Muscle layer of colon (tissue), 2 donors: ENCODE measurements around the gene C1orf74.
A peak's percentile ranks its signal among the peaks of the same experiment; 100 is the strongest.
"Not testable (repeated sequence)": the region's sequence is repeated elsewhere in the genome, so short reads cannot be mapped to it uniquely, and the experiment has no call there.

Experiments used
- H3K27ac ChIP-seq: one replicate; pipeline ENCODE4 v1.7.0; 2013; ENCODE audit warnings: low read depth, mild to moderate bottlenecking, low read length, moderate library complexity
- H3K27me3 ChIP-seq, 2 donors: one replicate each; pipeline ENCODE4 v1.7.0; 2013; ENCODE audit warnings: low read length in 2 of 2, mild to moderate bottlenecking in 2 of 2; ENCODE audit not compliant: insufficient read depth in 2 of 2, control insufficient read depth in 1 of 2
- H3K36me3 ChIP-seq: one replicate; pipeline ENCODE4 v1.7.0; 2013; ENCODE audit warnings: mild to moderate bottlenecking, low read length; ENCODE audit not compliant: insufficient read depth
- H3K4me1 ChIP-seq: one replicate; pipeline ENCODE4 v1.7.0; 2013; ENCODE audit warnings: mild to moderate bottlenecking, low read length; ENCODE audit not compliant: insufficient read depth
- H3K4me3 ChIP-seq, 2 donors: one replicate each; pipeline ENCODE4 v1.7.0; 2013; ENCODE audit warnings: low read length in 2 of 2, low read depth in 1 of 2, mild to moderate bottlenecking in 1 of 2, moderate library complexity in 1 of 2
- H3K9ac ChIP-seq: one replicate; pipeline ENCODE4 v1.7.0; 2013; ENCODE audit warnings: low read length
- H3K9me3 ChIP-seq: one replicate; pipeline ENCODE4 v1.7.0; 2013; ENCODE audit warnings: mild to moderate bottlenecking, low read length
- donor health status: abdominal sarcoma.
- donor health status: Adenocarcinoma of cecum.

Gene C1orf74

DNA sequence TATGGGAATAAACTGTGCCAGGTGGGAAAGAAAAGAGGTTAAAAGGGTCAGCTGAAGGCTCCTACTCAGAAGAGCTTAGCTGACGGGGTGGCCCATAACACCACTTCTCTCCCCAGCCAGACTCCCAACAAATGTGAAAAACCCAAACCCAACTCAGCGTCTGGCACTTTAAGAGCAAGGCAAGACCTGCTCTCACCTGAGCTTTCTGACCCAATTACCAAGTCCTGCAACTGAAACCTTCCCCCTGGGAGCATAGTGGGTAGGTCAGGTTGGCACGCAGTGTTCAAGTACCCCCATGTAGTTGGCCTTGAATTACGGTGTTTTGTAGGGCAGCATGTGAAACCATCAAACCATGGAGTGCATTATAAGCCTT lies 18.4 kb upstream of the C1orf74 start:
- Histone ChIP-seq H3K36me3 (no peaks in the 10 kb centered on the region), H3K27me3 (no peaks in the 10 kb centered on the region), H3K9me3 (no peaks in the 10 kb centered on the region), H3K4me1 (peaks cover 7% of the 10 kb centered on the region), H3K9ac (no peak overlapping the region), H3K27ac (no peak overlapping the region), H3K4me3 (no peak overlapping the region)

DNA sequence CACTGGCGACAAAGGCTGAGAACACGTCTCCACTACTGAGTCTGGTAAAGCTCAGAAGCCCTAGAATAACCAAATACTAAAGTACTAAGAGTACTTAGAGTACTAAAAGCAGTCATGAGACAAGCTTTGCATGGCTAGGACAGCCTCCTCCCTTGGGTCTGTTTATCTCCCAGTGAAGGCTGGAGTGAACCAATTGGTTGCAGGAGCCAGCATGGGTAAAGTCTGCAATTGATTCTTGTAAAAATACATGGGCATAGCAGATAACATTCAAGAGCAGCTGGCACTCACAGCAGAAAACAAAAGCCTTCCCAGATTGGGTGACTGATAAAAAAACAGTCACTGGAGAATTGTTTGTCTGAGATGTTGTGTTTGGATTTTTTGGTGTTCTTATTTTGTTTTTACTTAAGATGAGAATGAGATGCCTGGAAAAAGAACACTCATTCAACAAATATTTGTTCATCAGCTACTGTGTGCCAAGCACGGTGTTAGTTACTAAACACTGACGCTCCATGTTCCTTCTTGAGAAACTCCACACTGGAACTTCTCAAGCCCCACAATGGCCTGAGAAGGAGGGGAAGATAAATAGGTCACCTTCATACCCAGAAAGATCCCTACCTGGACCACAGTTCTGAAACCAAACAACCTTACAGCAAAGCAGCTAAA lies 17.9 kb upstream of the C1orf74 start:
- peaks cover 7% of the 10 kb centered on the region for H3K4me1 ChIP-seq

DNA sequence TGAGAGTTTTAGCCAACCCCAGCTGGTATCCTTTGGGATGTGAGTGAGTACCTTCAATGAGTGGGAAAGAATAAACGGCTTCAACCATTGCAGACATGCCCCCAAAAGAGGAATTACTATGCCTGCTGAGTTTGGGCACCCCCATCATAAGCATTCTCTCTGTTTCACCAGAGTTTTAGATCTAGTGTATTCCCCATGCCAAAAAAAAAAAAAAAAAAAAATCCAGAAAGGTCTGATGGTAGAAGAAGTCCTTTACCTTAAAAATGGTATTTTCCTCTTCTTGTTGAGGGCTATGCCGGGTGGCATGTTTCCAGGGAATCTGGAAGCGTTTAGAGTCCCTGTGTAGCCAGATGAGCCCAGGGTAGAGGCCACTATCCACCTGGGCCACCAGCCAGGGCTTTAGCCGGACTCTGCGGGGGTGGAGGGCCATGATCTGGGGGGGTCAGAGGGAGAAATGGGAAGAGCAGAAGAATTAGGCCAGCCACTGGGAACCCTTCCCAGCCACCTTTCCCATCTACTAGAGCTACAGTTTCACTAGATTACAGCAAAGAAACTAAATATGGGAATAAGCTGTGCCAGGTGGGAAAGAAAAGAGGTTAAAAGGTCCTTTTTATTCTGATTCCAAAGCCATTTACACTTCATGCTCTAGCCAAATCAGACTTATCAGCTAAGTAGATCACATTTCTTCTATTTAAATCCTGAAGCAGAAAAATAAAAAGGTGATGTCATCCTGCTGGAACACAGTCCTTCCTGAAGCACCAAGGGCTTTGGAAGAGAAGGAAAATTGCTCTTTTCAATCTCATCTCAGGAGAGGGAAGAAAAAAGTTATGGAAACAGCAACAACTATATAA lies 16.9 kb upstream of the C1orf74 start:
- Histone ChIP-seq H3K4me1 (peaks cover 5% of the 10 kb centered on the region), H3K36me3 (no peaks in the 10 kb centered on the region), H3K9ac (no peak overlapping the region), H3K27me3 (no peaks in the 10 kb centered on the region), H3K9me3 (no peaks in the 10 kb centered on the region), H3K27ac (no peak overlapping the region), H3K4me3 (no peak overlapping the region)

More for the DNA sequence above, 17.9 kb upstream of the C1orf74 start:
- no peaks in the 10 kb centered on the region for H3K36me3 ChIP-seq
- H3K4me3 ChIP-seq = no peak overlapping the region
- H3K9ac ChIP-seq = no peak overlapping the region
- H3K9me3 ChIP-seq = no peaks in the 10 kb centered on the region
- H3K27ac ChIP-seq = no peak overlapping the region
- no peaks in the 10 kb centered on the region for H3K27me3 ChIP-seq

DNA sequence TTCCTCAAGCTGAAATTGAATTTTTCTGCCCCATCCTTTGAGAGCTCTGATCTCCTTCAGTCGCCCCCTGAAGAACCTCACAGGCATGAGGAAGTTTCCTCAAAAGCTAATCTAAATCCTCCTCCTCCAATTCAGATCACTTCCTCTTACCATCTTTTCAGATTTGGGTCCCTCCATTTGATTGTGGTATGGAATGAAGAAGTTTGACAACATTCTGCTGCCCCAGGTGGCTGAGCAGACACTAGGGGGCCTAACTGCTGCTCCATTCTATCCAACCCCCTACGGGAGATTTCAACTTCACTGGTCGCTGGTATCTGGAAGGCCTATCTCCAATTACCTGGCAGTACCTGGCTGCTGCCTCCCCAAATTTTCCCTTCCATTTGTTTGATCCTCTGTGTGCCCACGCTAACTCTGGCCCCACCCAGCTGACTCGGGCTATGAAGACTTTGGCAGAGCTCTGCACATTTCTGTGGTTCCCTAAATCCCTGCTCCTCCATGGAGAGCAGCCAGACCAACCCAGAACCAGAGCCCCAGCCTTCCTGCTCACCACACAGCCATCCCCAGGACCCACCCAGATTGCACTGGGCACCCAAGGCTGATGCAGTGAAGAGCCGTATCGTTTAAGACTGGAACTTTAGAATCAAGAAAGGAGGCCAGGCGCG lies 13.8 kb upstream of the C1orf74 start:
- H3K27ac ChIP-seq = no peak overlapping the region
- no peaks in the 10 kb centered on the region for H3K36me3 ChIP-seq
- no peaks in the 10 kb centered on the region for H3K27me3 ChIP-seq
- H3K4me1 ChIP-seq = peaks cover 3% of the 10 kb centered on the region
- no peak overlapping the region for H3K9ac ChIP-seq
- no peak overlapping the region for H3K4me3 ChIP-seq
- no peaks in the 10 kb centered on the region for H3K9me3 ChIP-seq

DNA sequence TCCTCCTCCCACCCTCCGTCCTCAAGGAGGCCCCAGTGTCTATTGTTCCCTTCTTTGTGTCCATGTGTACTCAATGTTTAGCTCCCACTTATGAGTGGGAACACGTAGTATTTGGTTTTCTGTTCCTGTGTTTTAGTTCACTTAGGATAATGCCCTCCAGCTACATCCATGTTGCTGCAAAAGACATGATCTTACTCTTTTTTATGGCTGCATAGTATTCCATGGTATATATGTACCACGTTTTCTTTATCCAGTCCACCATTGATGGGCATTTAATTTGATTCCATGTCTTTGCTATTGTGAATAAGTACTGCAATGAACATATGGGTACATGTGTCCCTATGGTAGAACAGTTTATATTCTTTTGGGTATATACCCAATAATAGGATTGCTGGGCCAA lies 9.4 kb upstream of the C1orf74 start:
- not testable (repeated sequence) for H3K9ac ChIP-seq, H3K36me3 ChIP-seq, H3K27ac ChIP-seq, H3K4me3 ChIP-seq, H3K27me3 ChIP-seq, H3K4me1 ChIP-seq, H3K9me3 ChIP-seq

DNA sequence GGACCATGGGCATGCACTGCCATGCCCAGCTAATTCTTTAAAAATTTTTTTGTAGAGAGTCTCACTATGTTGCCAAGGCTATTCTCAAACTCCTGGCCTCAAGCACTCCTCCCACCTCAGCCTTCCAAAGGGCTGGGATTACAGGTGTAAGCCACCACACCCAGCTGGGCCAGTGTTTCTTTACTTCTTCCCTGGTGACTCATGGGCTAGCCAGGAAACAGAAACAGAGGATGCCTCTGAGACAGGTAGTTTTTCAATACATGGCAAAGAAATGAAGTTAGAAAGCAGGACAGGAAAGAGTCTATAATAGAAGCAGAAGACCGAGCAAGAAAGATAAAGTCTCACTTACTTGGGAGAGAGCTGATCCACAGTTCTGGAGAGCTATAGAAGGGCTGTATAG lies 7.6 kb upstream of the C1orf74 start:
- H3K27me3 ChIP-seq = no peaks in the 10 kb centered on the region
- H3K9ac ChIP-seq = no peak overlapping the region
- peaks cover 20% of the 10 kb centered on the region for H3K4me1 ChIP-seq
- H3K9me3 ChIP-seq = no peaks in the 10 kb centered on the region
- H3K36me3 ChIP-seq = no peaks in the 10 kb centered on the region
- no peak overlapping the region for H3K27ac ChIP-seq
- no peak overlapping the region for H3K4me3 ChIP-seq

DNA sequence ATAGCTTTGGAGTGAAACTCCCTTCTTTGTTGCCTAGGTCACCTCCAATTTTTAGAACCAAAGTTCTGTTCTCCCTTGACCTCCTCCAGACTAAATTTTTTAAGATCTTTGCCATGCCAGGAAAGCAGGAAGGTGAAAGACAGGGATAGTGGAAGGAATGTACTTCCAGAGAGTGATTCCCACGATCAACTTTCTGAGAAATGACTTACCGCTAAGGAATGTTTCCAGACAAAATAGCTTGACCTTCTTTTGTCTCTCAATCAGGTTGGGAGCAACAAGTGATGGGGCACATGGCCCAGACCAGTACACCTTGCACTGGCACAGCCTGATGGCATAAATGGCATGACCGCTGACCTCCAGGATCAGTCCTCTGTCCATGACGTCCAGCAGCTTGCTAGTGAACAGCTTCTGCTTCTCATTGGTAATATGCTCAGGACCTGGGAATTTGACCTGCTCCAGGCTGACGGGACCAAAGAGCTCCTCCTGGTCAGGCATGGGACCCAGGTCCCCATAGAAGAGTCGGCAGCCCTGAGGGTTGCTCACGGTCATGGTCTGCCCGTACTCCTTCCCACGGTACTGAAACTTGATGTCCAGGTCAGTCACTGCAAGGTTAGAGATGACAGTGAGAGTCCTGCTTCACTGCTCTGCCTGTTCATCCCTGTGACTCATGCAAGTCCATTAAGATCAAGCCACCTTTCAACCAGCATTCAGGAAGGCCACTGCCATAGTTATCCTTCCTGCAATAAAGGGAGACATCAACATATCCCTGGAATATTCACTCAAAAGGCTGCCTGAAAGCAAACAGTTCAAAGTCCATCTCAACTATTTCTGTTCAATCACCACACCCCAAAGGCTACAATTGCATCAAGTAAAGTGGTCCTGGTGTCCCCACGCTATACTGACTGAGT lies 6.2 kb upstream of the C1orf74 start:
- no peaks in the 10 kb centered on the region for H3K27me3 ChIP-seq
- no peaks in the 10 kb centered on the region for H3K9me3 ChIP-seq
- no peak overlapping the region for H3K9ac ChIP-seq
- H3K4me1 ChIP-seq = peaks cover 25% of the 10 kb centered on the region
- H3K36me3 ChIP-seq = no peaks in the 10 kb centered on the region
- H3K4me3 ChIP-seq = no peak overlapping the region
- no peak overlapping the region for H3K27ac ChIP-seq

DNA sequence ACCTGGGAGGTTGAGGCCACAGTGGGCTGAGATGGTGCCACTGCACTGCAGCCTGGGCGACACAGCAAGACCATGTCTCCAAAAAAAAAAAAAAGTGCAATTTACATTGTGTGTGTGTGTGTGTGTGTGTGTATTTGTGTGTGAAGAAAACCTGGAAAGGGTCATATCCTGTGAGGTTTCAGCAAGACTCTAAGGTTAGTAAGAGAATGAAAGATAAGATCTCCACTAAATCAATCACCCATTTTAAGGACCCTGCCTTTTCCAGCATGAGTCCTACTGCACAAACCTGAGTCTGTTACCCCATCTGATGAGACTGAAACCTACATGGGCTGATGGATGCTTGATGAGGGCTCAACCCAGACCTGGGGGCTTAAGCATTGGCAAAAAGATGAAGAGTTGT lies 4.9 kb upstream of the C1orf74 start:
- H3K4me3 ChIP-seq = no peak overlapping the region
- no peaks in the 10 kb centered on the region for H3K36me3 ChIP-seq
- no peak overlapping the region for H3K27ac ChIP-seq
- H3K4me1 ChIP-seq = peaks cover 30% of the 10 kb centered on the region
- H3K9me3 ChIP-seq = no peaks in the 10 kb centered on the region
- H3K9ac ChIP-seq = no peak overlapping the region
- H3K27me3 ChIP-seq = no peaks in the 10 kb centered on the region

DNA sequence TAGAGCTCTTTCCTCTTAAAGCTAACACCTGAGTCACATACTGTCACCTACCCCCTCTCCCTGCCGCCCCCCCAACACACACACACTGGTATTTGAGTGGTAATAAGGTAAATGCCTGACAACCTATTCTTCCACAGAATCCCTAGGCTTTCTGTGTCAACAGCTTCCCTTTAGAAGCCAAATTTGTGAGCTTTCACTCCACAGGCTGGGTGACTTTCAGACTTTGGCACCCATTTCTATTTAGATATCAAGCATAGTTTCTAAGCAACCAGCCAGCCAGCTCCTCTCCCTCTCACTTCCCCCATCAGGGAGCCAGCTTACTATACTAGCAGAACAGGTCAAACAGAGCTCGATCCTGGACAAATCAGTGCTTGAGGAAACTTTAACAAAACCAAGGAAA lies 3.2 kb upstream of the C1orf74 start:
- Histone ChIP-seq H3K4me1 (peaks cover 40% of the 10 kb centered on the region), H3K9ac (no peak overlapping the region)

DNA sequence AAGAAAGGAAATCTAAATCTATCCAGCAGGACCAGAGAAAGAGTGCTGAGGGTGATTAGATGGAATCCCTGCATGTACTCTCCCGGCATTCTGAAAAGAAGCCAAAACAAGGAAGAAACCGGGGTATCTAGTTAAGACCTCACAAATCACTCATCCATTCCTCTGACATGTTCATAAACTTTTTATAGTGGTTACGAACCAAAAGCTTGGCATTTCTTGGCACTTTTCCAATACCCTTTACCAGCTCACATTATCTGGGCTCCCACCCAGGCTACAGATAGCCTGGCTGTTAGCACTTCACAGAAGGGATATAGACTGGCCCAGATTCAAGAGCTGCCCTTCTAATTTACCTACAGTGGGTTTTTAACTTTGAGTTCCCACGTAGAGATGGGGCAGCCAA lies 1.8 kb upstream of the C1orf74 start:
- H3K27me3 ChIP-seq = no peaks in the 10 kb centered on the region
- H3K4me1 ChIP-seq = peaks cover 40% of the 10 kb centered on the region
- no peak overlapping the region for H3K9ac ChIP-seq
- H3K36me3 ChIP-seq = no peaks in the 10 kb centered on the region
- H3K4me3 ChIP-seq = no peak overlapping the region
- H3K27ac ChIP-seq = peak overlapping the region; percentile 35
- H3K9me3 ChIP-seq = no peaks in the 10 kb centered on the region

More for the DNA sequence above, 3.2 kb upstream of the C1orf74 start:
- Histone ChIP-seq H3K9me3 (no peaks in the 10 kb centered on the region), H3K27me3 (no peaks in the 10 kb centered on the region), H3K36me3 (no peaks in the 10 kb centered on the region), H3K4me3 (no peak overlapping the region), H3K27ac (peak overlapping the region; percentile 74)

DNA sequence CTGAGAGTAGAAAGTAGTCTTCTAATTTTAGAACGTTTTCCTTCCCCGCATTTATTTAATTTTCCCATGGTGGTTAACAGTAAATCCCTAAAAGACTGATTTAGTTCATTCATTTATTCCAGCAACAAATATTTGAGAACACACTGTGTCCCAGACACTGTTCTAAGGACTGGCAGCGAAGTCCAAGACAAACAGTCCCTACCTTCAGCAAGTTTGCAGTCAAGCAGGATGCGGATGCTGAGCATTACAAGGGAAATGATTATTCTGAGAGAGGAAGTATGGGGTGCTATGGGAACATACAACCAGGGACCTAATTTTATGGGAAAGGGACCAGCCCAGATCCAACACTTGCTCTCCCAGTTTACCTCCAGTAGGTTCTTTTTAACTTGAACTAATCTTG lies 1.2 kb upstream of the C1orf74 start:
- no peak overlapping the region for H3K27ac ChIP-seq
- H3K27me3 ChIP-seq = no peaks in the 10 kb centered on the region
- no peaks in the 10 kb centered on the region for H3K9me3 ChIP-seq
- no peak overlapping the region for H3K4me3 ChIP-seq
- no peaks in the 10 kb centered on the region for H3K36me3 ChIP-seq
- no peak overlapping the region for H3K9ac ChIP-seq
- H3K4me1 ChIP-seq = peaks cover 40% of the 10 kb centered on the region
